Nephron (organoid): ENCODE measurements around the gene CLDN24.

Experiments used
- H3K27ac Mint-ChIP-seq, 3 experiments: 2 replicates each; pipeline ENCODE4 v1.8.0; 2020; ENCODE audit warnings: mixed read lengths in 3 of 3, mild to moderate bottlenecking in 2 of 3, moderate library complexity in 1 of 3
- H3K27me3 Mint-ChIP-seq: 2 replicates; pipeline ENCODE4 v1.8.0; 2021; ENCODE audit warnings: low read depth, mild to moderate bottlenecking, moderate library complexity, mixed read lengths
- H3K36me3 Mint-ChIP-seq: 2 replicates; pipeline ENCODE4 v1.8.0; 2020; ENCODE audit warnings: low read depth, mixed read lengths
- H3K4me1 Mint-ChIP-seq: 2 replicates; pipeline ENCODE4 v1.8.0; 2020; ENCODE audit warnings: mixed read lengths
- H3K4me3 Mint-ChIP-seq, 3 experiments: 2 replicates each; pipeline ENCODE4 v1.8.0; 2020; ENCODE audit warnings: mild to moderate bottlenecking in 3 of 3, mixed read lengths in 3 of 3, moderate library complexity in 2 of 3
- H3K9me3 Mint-ChIP-seq: 2 replicates; pipeline ENCODE4 v1.8.0; 2020; ENCODE audit warnings: mixed read lengths
- TF ChIP-seq, protein P1 (sequence below), 3 experiments: fragments of 200-600 bp; sonication (generic); IDR thresholded peaks; one replicate each; pipeline ENCODE4 v1.5.0; 2021; ENCODE audit warnings: antibody characterized with exemption in 3 of 3; ENCODE audit not compliant: unreplicated experiment in 3 of 3

Gene CLDN24

DNA sequence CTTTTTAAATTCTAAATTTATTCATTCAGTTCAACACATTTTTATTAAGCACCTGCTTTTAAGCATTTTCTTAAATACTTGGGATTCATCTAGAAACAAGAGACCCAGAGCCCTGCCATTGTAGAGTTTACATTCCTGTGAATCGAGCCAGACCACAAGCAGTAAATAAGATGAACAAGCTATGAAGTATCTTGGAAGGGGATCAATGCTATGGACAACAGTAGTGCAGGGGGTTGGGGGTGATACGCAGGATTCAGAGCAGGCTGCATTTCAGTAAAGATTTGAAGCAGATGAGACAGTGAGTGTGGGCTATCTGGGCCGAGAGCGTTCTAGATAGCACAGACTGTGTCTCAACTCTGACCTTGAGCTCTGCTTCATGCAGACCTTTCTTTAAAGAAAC is 37.3 kb downstream of the CLDN24 start:
- Mint-ChIP-seq H3K27me3 (no peaks in the 10 kb centered on the region), H3K27ac (peak overlapping the region; percentile 10 to 75 (median 69)), H3K4me1 (peaks cover 28% of the 10 kb centered on the region), H3K4me3 (no peak overlapping the region), H3K9me3 (no peaks in the 10 kb centered on the region), H3K36me3 (peaks cover 66% of the 10 kb centered on the region)
- TF ChIP-seq, protein P1, sequence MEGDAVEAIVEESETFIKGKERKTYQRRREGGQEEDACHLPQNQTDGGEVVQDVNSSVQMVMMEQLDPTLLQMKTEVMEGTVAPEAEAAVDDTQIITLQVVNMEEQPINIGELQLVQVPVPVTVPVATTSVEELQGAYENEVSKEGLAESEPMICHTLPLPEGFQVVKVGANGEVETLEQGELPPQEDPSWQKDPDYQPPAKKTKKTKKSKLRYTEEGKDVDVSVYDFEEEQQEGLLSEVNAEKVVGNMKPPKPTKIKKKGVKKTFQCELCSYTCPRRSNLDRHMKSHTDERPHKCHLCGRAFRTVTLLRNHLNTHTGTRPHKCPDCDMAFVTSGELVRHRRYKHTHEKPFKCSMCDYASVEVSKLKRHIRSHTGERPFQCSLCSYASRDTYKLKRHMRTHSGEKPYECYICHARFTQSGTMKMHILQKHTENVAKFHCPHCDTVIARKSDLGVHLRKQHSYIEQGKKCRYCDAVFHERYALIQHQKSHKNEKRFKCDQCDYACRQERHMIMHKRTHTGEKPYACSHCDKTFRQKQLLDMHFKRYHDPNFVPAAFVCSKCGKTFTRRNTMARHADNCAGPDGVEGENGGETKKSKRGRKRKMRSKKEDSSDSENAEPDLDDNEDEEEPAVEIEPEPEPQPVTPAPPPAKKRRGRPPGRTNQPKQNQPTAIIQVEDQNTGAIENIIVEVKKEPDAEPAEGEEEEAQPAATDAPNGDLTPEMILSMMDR (IDR thresholded peaks at IDR 0.05; ENCODE audit: unreplicated experiment in 3 of 3) = no peak

DNA sequence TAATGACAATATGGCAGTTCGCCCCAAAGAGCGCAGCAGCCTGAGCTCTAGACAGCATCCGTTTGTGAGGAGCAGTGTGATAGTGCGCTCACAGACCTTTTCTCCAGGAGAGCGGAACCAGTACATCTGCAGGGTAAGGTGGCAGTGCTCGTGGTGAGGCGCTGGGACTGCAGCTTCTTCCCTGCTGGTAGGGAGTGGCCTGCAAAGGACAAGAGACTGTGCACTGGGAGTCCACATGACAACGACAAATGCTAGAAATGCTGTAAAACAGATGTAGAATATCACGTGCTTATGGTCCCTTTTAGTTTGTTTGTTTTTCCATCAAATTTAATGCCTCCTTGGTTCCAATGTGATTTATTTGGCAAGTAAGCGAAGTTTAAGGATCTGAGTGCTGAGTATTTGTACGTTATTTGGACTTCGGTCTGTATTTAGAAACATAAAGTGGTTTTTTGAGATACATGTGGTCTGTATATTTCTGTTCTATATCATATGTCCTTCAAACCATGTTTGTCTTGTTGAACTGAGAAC is 37.9 kb downstream of the CLDN24 start:
- H3K27me3 Mint-ChIP-seq = no peaks in the 10 kb centered on the region
- peaks cover 5% of the 10 kb centered on the region for H3K9me3 Mint-ChIP-seq
- peak overlapping the region in 2 of 3 experiments; percentile 74 to 75 for H3K27ac Mint-ChIP-seq
- H3K4me1 Mint-ChIP-seq = peaks cover 28% of the 10 kb centered on the region
- TF ChIP-seq, protein P1 (IDR thresholded peaks at IDR 0.05; ENCODE audit: unreplicated experiment in 3 of 3) = no peak
- H3K4me3 Mint-ChIP-seq = no peak overlapping the region
- H3K36me3 Mint-ChIP-seq = peaks cover 65% of the 10 kb centered on the region

DNA sequence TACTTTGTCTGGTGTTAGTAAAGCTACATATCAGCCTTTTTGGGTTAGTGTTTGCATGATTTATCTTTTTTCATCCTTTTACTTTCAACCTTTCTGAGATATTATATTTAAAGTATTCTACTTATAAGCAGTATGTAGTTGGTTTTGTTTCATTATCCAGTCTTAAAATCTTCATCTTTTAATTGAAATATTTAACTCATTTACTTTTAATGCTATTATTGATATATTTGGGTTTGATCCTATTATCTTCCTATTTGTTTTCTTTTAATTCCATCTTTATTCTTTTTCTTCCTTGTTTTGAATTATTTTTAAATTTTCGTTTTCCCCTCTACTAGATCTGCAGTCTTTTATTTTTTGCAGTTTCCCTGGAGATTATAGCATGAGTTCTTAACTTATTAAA is 46.1 kb downstream of the CLDN24 start:
- TF ChIP-seq, protein P1 (IDR thresholded peaks at IDR 0.05; ENCODE audit: unreplicated experiment in 3 of 3) = no peak
- H3K9me3 Mint-ChIP-seq = peaks cover 31% of the 10 kb centered on the region
- H3K4me3 Mint-ChIP-seq = no peak overlapping the region
- peaks cover 68% of the 10 kb centered on the region for H3K36me3 Mint-ChIP-seq
- no peak overlapping the region for H3K27ac Mint-ChIP-seq
- H3K4me1 Mint-ChIP-seq = no peaks in the 10 kb centered on the region
- H3K27me3 Mint-ChIP-seq = no peaks in the 10 kb centered on the region

DNA sequence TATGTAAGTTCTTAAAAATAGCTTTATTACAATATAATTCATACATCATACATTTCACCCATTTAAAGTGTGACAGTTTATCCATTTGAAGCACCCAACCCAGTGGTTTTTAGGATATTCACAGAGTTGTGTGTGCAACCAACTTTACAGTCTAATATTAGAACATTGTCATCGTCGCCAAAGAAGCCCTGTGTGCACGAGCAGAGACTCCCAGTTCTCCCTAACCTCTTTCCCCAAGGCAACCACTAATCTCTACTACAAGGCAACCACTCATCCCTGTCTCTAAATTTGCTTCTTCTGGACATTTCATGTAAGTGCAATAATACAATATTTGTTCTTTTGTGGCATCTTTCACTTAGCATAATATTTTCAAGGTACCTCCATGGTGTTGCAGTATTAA is 49.8 kb downstream of the CLDN24 start:
- Mint-ChIP-seq H3K4me3 (no peak overlapping the region), H3K9me3 (peaks cover 24% of the 10 kb centered on the region), H3K36me3 (peaks cover 84% of the 10 kb centered on the region), H3K4me1 (no peaks in the 10 kb centered on the region), H3K27me3 (no peaks in the 10 kb centered on the region), H3K27ac (no peak overlapping the region)
- TF ChIP-seq, protein P1 (IDR thresholded peaks at IDR 0.05; ENCODE audit: unreplicated experiment in 3 of 3) = no peak
